ENCODE results near the gene NIT1. TPM values are rescaled to one million over a fixed set of nuclear protein-coding genes. Genes with fewer than 3 reads are reported as not detected.

NIT1 gene
- total and polyA plus RNA-seq, 2 donors (not counting 1 experiment from before 2014, with no cell fraction given): 53.5 to 61.0 TPM

DNA sequence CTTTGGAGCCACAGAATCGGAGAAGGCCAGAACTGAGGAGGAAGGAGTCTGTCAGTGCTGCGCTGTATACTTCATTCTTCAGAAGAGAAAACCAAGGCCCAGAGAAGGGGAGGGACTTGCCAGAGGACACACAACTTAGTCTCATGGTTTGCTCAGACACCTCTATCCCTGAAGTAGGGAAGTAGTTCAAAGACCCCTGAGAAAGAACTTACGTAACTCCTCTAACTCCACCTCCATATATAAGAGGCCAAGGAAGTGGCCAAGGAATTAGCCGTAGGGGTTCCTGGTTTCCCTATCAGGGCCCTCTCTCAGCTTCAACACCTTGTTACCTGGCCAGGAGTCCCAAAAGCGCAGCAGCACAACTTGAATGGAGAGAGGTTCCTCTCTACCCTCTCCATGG is 28.0 kb upstream of the NIT1 start:
- no peaks in the 10 kb centered on the region for H3K4me1 Mint-ChIP-seq
- H3K27me3 Mint-ChIP-seq: peaks cover 3% of the 10 kb centered on the region
- Histone ChIP-seq H3K4me1 (ENCODE audit: control insufficient read depth in 2 of 2, insufficient read depth in 2 of 2, low read length in 2 of 2) (no peaks in the 10 kb centered on the region), H3K4me3 (ENCODE audit: control extremely low read depth in 1 of 5, extremely low read depth in 1 of 5, insufficient read depth in 1 of 5, low read depth in 2 of 5, low read length in 4 of 5) (no peak overlapping the region), H3K27me3 (replicated peaks in 1 of 4; ENCODE audit: control extremely low read depth in 1 of 4, control insufficient read depth in 3 of 4, insufficient read depth in 4 of 4, low read length in 3 of 4) (no peaks in the 10 kb centered on the region), H4K20me1 (ENCODE audit: control insufficient read depth, insufficient read depth, low read length, poor library complexity, severe bottlenecking) (no peaks in the 10 kb centered on the region), H3K27ac (ENCODE audit: low read length in 2 of 2) (no peak overlapping the region), H3K36me3 (replicated peaks in 1 of 2; ENCODE audit: control extremely low read depth in 1 of 2, control insufficient read depth in 1 of 2, extremely low read depth in 1 of 2, insufficient read depth in 2 of 2, low read length in 1 of 2) (no peaks in the 10 kb centered on the region), H3K79me2 (ENCODE audit: control insufficient read depth, insufficient read depth, low read length) (no peaks in the 10 kb centered on the region), H3K9me3 (ENCODE audit: control extremely low read depth in 1 of 3, control insufficient read depth in 2 of 3, insufficient read depth in 1 of 3, low read length in 2 of 3) (no peaks in the 10 kb centered on the region), H3K9ac (ENCODE audit: low read length) (no peak overlapping the region), H3K4me2 (replicated peaks; ENCODE audit: low read depth, low read length, poor library complexity, severe bottlenecking) (no peak overlapping the region), H2AFZ (ENCODE audit: insufficient read depth, low read depth, low read length, poor library complexity, severe bottlenecking) (no peak overlapping the region)
- no peak for TF ChIP-seq EZH2 (IDR thresholded peaks at IDR 0.05; ENCODE audit: borderline replicate concordance, insufficient read depth, low read depth, low read length, poor library complexity, severe bottlenecking)
- WGBS (ENCODE audit: insufficient coverage): 100% methylated on average over 3 of the region's 5 CpGs
- H3K27ac Mint-ChIP-seq: no peak overlapping the region
- H3K9me3 Mint-ChIP-seq (ENCODE audit: insufficient read depth): no peaks in the 10 kb centered on the region
- ATAC-seq (ENCODE audit: low read depth) (no peak), DNase-seq (no peak)
- no peak overlapping the region for H3K4me3 Mint-ChIP-seq
- ChIA-PET CTCF (no interaction called here), POLR2A (no interaction called here)
- intact Hi-C loops (cut with micrococcal nuclease): loop anchor here (10.0 kb wide), 1 partner anchor 295 kb away; no protein-coding TSS in a partner anchor

DNA sequence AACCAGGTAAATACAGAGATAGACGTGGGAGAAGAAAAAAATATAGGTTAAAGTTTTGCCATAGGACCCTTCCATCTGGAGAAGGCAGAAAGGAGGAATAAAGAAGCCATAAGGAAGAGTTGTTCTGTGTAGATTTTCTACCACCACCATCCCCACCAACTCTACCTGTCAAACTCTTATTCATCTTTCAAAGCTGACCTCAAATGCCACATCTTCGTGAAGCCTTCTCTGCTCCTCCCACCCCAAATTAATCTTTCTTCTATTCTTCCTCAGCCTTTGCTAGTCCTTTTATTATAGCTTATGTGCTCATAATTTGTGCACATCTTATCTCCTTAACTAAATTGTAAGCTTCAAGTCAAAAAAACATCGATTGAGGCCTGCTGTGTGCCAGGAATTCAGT is 27.3 kb upstream of the NIT1 start:
- WGBS (ENCODE audit: insufficient coverage): 89% methylated on average over 2 of the region's 3 CpGs

More for the DNA sequence above, 27.3 kb upstream of the NIT1 start:
- no peak for DNase-seq
- Histone ChIP-seq H3K9ac (ENCODE audit: low read length) (no peak overlapping the region), H3K36me3 (replicated peaks in 1 of 2; ENCODE audit: control extremely low read depth in 1 of 2, control insufficient read depth in 1 of 2, extremely low read depth in 1 of 2, insufficient read depth in 2 of 2, low read length in 1 of 2) (no peaks in the 10 kb centered on the region), H3K4me1 (ENCODE audit: control insufficient read depth in 2 of 2, insufficient read depth in 2 of 2, low read length in 2 of 2) (no peaks in the 10 kb centered on the region), H4K20me1 (ENCODE audit: control insufficient read depth, insufficient read depth, low read length, poor library complexity, severe bottlenecking) (no peaks in the 10 kb centered on the region), H3K4me2 (replicated peaks; ENCODE audit: low read depth, low read length, poor library complexity, severe bottlenecking) (no peak overlapping the region), H3K9me3 (ENCODE audit: control extremely low read depth in 1 of 3, control insufficient read depth in 2 of 3, insufficient read depth in 1 of 3, low read length in 2 of 3) (no peaks in the 10 kb centered on the region), H3K79me2 (ENCODE audit: control insufficient read depth, insufficient read depth, low read length) (no peaks in the 10 kb centered on the region), H3K27ac (ENCODE audit: low read length in 2 of 2) (no peak overlapping the region), H3K4me3 (ENCODE audit: control extremely low read depth in 1 of 5, extremely low read depth in 1 of 5, insufficient read depth in 1 of 5, low read depth in 2 of 5, low read length in 4 of 5) (no peak overlapping the region), H2AFZ (ENCODE audit: insufficient read depth, low read depth, low read length, poor library complexity, severe bottlenecking) (no peak overlapping the region), H3K27me3 (replicated peaks in 1 of 4; ENCODE audit: control extremely low read depth in 1 of 4, control insufficient read depth in 3 of 4, insufficient read depth in 4 of 4, low read length in 3 of 4) (no peaks in the 10 kb centered on the region)
- Mint-ChIP-seq H3K9me3 (ENCODE audit: insufficient read depth) (no peaks in the 10 kb centered on the region), H3K27ac (no peak overlapping the region), H3K27me3 (peaks cover 3% of the 10 kb centered on the region), H3K4me1 (peaks cover under 1% of the 10 kb centered on the region), H3K4me3 (no peak overlapping the region)
- no peak for ATAC-seq (ENCODE audit: low read depth)
- intact Hi-C loops (cut with micrococcal nuclease): loop anchor here (10.0 kb wide), 1 partner anchor 294 kb away; no protein-coding TSS in a partner anchor
- ChIA-PET CTCF (no interaction called here), POLR2A (no interaction called here)
- TF ChIP-seq, protein P1, sequence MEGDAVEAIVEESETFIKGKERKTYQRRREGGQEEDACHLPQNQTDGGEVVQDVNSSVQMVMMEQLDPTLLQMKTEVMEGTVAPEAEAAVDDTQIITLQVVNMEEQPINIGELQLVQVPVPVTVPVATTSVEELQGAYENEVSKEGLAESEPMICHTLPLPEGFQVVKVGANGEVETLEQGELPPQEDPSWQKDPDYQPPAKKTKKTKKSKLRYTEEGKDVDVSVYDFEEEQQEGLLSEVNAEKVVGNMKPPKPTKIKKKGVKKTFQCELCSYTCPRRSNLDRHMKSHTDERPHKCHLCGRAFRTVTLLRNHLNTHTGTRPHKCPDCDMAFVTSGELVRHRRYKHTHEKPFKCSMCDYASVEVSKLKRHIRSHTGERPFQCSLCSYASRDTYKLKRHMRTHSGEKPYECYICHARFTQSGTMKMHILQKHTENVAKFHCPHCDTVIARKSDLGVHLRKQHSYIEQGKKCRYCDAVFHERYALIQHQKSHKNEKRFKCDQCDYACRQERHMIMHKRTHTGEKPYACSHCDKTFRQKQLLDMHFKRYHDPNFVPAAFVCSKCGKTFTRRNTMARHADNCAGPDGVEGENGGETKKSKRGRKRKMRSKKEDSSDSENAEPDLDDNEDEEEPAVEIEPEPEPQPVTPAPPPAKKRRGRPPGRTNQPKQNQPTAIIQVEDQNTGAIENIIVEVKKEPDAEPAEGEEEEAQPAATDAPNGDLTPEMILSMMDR (IDR thresholded peaks at IDR 0.05): no peak
- TF ChIP-seq EZH2 (IDR thresholded peaks at IDR 0.05; ENCODE audit: borderline replicate concordance, insufficient read depth, low read depth, low read length, poor library complexity, severe bottlenecking): no peak
